Ishikawa (cell line): ENCODE data around the gene CACNA1C.

Experiments used
- CREB1 ChIP-seq: IDR thresholded peaks from 2 replicates; pipeline ENCODE4 v1.6.1; 2012; ENCODE audit warnings: low read depth
- NFIC ChIP-seq: IDR thresholded peaks from 2 replicates; pipeline ENCODE4 v1.6.1; 2012
- TCF12 ChIP-seq: IDR thresholded peaks from 2 replicates; pipeline ENCODE4 v1.6.1; 2012; ENCODE audit warnings: low read depth
- TF ChIP-seq, protein P1 (sequence below): IDR thresholded peaks from 2 replicates; pipeline ENCODE4 v1.6.1; 2012; ENCODE audit warnings: low read depth, mild to moderate bottlenecking

DNA sequence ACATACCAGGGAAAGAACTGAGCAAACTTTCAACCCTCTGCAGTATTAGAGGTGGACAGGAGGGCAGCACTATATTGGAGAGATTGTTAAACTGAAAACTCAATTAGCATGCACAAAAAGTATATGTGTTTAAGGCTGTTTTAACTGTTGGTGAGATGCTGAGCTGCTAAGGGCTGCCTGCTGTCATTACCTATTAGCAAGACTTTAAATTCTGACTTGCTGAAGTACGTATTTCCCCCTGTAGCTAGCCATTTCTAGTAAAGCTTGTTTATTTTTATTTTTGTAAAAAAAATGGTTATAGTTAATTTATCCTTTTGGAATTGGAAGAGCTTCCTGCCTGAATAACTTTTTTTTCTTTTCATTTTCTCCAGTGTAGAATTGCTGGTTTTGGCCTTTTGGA is 92.2 kb downstream of the CACNA1C start:
- TF ChIP-seq TCF12 (no peak), NFIC (no peak), CREB1 (no peak)
- TF ChIP-seq, protein P1, sequence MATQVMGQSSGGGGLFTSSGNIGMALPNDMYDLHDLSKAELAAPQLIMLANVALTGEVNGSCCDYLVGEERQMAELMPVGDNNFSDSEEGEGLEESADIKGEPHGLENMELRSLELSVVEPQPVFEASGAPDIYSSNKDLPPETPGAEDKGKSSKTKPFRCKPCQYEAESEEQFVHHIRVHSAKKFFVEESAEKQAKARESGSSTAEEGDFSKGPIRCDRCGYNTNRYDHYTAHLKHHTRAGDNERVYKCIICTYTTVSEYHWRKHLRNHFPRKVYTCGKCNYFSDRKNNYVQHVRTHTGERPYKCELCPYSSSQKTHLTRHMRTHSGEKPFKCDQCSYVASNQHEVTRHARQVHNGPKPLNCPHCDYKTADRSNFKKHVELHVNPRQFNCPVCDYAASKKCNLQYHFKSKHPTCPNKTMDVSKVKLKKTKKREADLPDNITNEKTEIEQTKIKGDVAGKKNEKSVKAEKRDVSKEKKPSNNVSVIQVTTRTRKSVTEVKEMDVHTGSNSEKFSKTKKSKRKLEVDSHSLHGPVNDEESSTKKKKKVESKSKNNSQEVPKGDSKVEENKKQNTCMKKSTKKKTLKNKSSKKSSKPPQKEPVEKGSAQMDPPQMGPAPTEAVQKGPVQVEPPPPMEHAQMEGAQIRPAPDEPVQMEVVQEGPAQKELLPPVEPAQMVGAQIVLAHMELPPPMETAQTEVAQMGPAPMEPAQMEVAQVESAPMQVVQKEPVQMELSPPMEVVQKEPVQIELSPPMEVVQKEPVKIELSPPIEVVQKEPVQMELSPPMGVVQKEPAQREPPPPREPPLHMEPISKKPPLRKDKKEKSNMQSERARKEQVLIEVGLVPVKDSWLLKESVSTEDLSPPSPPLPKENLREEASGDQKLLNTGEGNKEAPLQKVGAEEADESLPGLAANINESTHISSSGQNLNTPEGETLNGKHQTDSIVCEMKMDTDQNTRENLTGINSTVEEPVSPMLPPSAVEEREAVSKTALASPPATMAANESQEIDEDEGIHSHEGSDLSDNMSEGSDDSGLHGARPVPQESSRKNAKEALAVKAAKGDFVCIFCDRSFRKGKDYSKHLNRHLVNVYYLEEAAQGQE: no peak
